Loucy (cell line): ENCODE data around the gene WDR19.

Experiments
- EZH2phosphoT487 ChIP-seq: fragments of 200-600 bp; IDR thresholded peaks from 2 replicates; pipeline ENCODE4 v1.6.1; 2018; ENCODE audit warnings: antibody characterized with exemption, mild to moderate bottlenecking, moderate library complexity, borderline replicate concordance
- TF ChIP-seq, protein P1 (sequence below): fragments of 200-600 bp; sonication (generic); conservative IDR thresholded peaks from 2 replicates; pipeline ENCODE4 v1.5.1; 2014; ENCODE audit warnings: mild to moderate bottlenecking, antibody characterized with exemption, low read length

DNA sequence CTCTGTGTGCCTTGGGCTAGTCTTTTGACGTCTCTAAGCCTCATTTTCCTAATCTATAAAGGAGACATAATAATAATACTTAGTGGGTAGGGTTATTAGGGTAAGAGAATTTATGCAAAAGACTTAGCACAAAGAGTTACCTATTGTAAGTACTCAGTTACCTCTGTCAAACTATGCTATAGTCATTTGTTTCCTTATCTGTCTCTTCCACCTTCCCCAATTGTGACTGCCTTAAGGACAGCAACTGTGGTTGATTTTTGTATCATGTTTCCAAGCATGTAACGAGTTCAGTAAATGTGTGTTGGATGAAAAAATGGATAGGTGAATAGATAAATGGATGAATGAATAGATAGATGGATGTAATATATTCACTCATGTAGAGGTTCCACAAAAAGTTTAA lies 48.1 kb downstream of the WDR19 start:
- TF ChIP-seq, protein P1, sequence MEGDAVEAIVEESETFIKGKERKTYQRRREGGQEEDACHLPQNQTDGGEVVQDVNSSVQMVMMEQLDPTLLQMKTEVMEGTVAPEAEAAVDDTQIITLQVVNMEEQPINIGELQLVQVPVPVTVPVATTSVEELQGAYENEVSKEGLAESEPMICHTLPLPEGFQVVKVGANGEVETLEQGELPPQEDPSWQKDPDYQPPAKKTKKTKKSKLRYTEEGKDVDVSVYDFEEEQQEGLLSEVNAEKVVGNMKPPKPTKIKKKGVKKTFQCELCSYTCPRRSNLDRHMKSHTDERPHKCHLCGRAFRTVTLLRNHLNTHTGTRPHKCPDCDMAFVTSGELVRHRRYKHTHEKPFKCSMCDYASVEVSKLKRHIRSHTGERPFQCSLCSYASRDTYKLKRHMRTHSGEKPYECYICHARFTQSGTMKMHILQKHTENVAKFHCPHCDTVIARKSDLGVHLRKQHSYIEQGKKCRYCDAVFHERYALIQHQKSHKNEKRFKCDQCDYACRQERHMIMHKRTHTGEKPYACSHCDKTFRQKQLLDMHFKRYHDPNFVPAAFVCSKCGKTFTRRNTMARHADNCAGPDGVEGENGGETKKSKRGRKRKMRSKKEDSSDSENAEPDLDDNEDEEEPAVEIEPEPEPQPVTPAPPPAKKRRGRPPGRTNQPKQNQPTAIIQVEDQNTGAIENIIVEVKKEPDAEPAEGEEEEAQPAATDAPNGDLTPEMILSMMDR, result no peak
- TF ChIP-seq EZH2phosphoT487, result no peak
